ENCODE measurements around the gene GMDS. TPM values are rescaled to one million over a fixed set of nuclear protein-coding genes. Genes with fewer than 3 reads are reported as not detected.

Gene GMDS
- total and polyA plus RNA-seq, 2 of the 8 experiments (the other 6 are each of a cell fraction or from before 2014, with no cell fraction given): 16.8 to 50.0 TPM

DNA sequence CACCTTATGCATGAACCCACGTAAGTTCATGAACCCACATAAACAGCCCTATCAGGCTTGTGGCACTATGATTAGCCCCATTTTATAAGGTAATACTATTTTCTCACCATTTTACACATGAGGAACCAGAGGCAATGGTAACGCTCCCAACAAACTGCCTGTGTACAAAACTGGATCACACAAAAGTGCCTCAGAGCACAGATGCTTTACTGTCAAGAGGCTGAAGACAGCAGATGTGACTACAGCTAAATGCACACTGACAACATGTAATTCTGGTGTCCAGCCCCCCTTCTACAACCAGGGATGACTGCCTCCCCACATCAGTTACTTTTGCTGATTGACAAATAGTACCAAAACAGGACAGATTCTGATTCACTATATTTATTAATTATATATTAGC, 69.6 kb downstream of the GMDS start (continued):
- TF ChIP-seq ATF3 (IDR thresholded peaks at IDR 0.05; ENCODE audit: insufficient read depth, low read depth, low read length): no peak
- TF ChIP-seq CTBP2 (IDR thresholded peaks at IDR 0.05; ENCODE audit: borderline replicate concordance, insufficient read depth, insufficient read length, low read length): no peak
- TF ChIP-seq SIX5 (IDR thresholded peaks at IDR 0.05; ENCODE audit: low read depth, low read length): no peak
- TF ChIP-seq TBP (IDR thresholded peaks at IDR 0.05; ENCODE audit: low read depth, low read length): no peak
